ENCODE results near the gene TBX18.

The TBX18 gene

DNA sequence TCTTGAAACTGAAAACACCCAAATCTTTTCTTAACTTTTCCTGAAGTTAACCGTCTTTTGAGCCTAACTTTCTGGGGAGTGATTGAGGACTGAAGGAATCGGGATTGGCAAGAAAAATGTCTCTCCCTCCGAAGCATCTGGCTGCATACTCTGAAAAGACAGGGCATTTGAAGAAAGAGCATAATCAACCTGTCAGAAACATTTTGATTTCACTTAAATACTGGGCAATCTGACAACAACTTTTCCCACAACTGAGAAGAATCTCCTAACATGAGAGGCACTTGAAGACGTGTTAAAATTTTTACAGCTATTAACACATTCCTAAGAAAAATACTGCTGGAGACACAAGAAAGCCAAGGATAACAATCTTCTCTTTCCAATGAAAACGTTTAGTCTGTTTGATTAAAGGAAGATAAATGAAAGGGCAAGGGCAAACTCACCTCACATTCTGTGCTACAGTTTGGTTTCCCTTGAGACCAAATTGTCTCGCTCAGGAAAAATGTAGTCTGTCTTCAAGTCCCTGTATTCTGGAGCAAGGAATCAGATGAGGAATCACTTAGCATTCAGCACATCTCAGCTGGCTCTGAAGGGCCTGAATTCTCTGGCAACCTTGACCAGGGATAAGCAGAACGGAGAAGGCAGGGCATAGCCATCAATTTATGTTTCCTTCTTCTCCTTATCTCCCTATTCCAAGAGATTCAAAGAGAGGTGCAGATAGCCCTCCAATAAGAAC lies 76.1 kb downstream of the TBX18 start:
- H3K4me1 Mint-ChIP-seq (ENCODE audit: low read depth): no peaks in the 10 kb centered on the region
- H3K4me3 Mint-ChIP-seq: no peak overlapping the region
- H3K27me3 Mint-ChIP-seq (ENCODE audit: low read depth): no peaks in the 10 kb centered on the region
- H3K27ac Mint-ChIP-seq: no peak overlapping the region
- H3K9me3 Mint-ChIP-seq: peaks cover 3% of the 10 kb centered on the region
- no peaks in the 10 kb centered on the region for H3K36me3 Mint-ChIP-seq (ENCODE audit: low read depth)

DNA sequence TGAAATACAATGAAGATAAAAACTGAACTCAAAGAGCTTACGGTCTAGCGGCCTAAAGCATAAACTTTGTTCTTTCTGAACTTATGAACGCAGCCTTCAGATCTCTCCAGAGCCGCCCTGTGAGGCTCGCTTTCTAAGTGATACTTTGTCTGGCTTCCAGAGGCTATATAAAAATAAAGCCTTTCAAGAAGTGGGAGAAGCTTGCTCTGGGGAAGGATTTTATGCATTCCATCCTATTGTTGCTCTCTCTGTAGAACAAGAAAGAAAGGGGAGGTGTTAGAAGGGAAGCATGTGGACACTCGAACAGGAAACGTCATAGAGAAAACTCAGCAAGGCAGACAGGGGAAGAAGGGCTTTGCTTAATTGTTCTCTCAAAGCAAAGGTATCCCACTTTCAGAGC lies 77.0 kb downstream of the TBX18 start:
- H3K4me1 Mint-ChIP-seq (ENCODE audit: low read depth): no peaks in the 10 kb centered on the region
- H3K36me3 Mint-ChIP-seq (ENCODE audit: low read depth): no peaks in the 10 kb centered on the region
- H3K9me3 Mint-ChIP-seq: peaks cover 3% of the 10 kb centered on the region
- no peak overlapping the region for H3K4me3 Mint-ChIP-seq
- no peaks in the 10 kb centered on the region for H3K27me3 Mint-ChIP-seq (ENCODE audit: low read depth)
- no peak overlapping the region for H3K27ac Mint-ChIP-seq

DNA sequence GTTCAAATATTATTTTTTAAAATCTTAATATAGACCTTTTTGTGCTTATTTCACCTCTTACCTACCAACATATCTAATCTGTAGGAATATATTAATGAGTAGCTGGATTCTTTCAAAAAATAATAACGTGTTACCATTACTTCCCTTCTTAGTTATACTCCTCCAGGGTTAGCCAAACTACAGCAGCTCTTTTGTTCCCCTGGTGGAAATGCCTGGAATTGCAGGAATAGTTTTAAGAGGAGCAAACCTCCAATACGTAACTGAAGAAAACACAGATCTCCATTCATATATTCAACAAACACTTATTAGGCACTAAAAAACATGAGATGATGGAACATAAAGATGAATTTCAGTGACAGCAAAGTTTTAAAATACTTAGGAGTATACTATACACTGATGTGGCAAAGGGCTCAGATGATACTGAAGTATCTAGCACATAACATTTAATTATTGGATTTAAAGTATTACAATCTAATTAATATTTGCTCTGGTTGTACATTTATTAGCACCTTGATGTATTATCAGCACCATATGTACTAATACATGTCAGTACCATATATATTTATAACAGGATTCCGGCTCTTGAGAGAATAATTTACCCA lies 78.3 kb downstream of the TBX18 start:
- peaks cover 3% of the 10 kb centered on the region for H3K9me3 Mint-ChIP-seq
- no peaks in the 10 kb centered on the region for H3K36me3 Mint-ChIP-seq (ENCODE audit: low read depth)
- no peaks in the 10 kb centered on the region for H3K4me1 Mint-ChIP-seq (ENCODE audit: low read depth)
- H3K27me3 Mint-ChIP-seq (ENCODE audit: low read depth): no peaks in the 10 kb centered on the region
- H3K27ac Mint-ChIP-seq: no peak overlapping the region
- no peak overlapping the region for H3K4me3 Mint-ChIP-seq

DNA sequence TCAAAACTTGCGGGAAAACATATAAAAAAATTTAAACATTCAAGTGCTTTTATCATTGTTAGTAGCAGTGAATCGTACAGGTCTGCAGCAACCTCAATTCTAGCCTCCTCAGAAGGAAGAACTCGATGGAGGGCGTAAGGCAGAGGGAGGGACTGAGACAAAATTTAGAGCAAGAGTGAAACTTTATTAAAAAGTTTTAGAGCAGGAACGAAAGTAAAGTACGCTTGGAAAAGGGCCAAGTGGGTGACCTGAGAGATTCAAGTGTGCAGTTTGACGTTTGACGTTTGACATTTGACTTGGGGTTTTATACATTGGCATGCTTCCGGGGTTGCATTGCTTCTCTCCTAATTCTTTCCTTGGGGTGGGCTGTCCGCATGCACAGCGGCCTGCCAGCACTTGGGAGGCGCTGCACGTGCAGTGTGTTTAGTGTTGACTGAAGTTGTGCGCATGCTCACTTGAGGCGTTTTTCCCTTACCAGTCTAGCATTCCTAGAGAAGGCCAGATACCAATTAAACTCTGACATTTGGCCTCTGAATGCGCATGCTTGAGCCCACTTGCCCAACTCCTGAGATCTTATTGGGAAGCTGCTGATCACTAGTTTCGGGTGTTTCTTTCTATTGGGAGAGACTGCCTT lies 82.6 kb downstream of the TBX18 start:
- Mint-ChIP-seq H3K36me3 (ENCODE audit: low read depth) (no peaks in the 10 kb centered on the region), H3K4me3 (no peak overlapping the region), H3K27ac (no peak overlapping the region), H3K4me1 (ENCODE audit: low read depth) (no peaks in the 10 kb centered on the region), H3K9me3 (peaks cover 3% of the 10 kb centered on the region), H3K27me3 (ENCODE audit: low read depth) (no peaks in the 10 kb centered on the region)

DNA sequence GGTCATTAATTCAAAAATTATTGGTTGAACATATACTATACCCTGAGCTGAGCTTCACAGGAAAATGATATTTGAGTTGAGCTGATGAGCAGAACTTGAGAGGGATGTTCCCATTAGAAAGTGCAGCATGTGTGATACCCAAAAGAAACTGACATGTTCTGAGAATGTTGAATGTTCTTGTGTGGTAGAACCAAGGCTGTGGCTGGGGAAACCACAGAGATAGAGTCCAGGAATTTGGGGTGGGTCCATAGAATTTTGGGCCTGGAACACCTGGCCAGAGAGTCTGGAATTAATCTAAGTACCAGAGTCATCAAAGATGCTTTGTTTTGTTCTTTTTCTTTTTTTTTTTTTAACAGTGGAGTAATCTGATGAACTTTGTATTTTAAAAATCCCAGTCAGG lies 88.7 kb downstream of the TBX18 start:
- Mint-ChIP-seq H3K4me1 (ENCODE audit: low read depth) (no peaks in the 10 kb centered on the region), H3K27ac (no peak overlapping the region), H3K36me3 (ENCODE audit: low read depth) (no peaks in the 10 kb centered on the region), H3K27me3 (ENCODE audit: low read depth) (no peaks in the 10 kb centered on the region), H3K4me3 (no peak overlapping the region), H3K9me3 (no peaks in the 10 kb centered on the region)

DNA sequence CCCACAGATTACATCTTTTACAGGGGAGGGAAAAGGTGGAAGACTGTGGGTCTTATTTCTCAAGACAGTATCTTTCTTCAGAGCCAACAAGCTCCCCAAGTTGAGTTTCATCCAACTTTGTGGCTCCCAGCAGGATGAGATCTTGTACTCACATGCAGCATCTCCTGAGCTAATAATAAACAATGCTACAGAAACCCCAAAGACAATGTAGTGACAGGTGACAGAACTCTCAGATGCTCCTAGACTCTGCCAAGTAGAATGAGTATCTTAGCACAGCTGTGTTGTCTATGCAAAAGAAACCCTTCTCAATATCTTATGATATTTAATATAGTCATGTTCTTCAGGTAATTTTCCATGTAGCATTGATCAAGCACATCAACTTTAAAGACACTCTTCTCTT lies 90.0 kb downstream of the TBX18 start:
- no peak overlapping the region for H3K4me3 Mint-ChIP-seq
- H3K27ac Mint-ChIP-seq: no peak overlapping the region
- H3K27me3 Mint-ChIP-seq (ENCODE audit: low read depth): no peaks in the 10 kb centered on the region
- no peaks in the 10 kb centered on the region for H3K36me3 Mint-ChIP-seq (ENCODE audit: low read depth)
- no peaks in the 10 kb centered on the region for H3K9me3 Mint-ChIP-seq
- H3K4me1 Mint-ChIP-seq (ENCODE audit: low read depth): no peaks in the 10 kb centered on the region

DNA sequence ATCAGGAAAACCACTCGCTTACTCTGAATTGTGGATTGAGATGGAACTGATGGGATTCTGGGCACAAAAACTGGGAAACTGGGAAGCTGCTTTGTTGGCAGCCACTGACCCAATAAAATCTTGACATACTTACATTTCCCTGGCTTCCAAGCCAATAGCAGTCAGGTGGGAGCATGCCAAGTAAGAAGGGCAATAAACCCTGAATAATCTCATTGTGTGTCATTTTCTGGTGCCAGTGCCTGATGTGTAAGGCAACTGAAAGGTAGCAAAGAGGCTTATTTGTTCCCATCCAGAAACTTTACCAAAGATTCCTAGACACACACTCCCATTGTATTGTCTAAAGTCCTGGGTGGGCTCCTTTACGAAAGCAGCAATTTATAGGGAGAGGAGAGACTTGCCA lies 93.2 kb downstream of the TBX18 start:
- Mint-ChIP-seq H3K4me1 (ENCODE audit: low read depth) (no peaks in the 10 kb centered on the region), H3K27me3 (ENCODE audit: low read depth) (no peaks in the 10 kb centered on the region), H3K9me3 (no peaks in the 10 kb centered on the region), H3K27ac (no peak overlapping the region), H3K36me3 (ENCODE audit: low read depth) (no peaks in the 10 kb centered on the region), H3K4me3 (no peak overlapping the region)

DNA sequence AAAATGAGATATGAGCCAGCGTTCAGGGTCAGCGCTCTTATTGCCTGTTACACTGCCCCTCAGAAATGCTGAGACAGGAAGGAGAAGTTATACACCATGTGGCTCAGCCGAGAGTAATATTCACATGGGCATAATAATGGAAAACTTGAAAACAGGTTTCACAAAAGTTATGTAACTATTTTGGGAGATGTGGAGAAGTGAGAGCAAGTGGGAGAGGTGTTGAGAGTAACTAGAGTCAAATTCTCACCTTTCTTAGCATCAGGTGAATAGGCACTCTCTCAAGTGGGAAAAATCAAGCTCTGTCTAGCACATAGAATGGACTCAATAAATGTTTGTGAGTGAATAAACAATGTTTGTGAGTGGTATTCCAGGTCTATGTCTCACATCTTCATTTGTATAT lies 94.5 kb downstream of the TBX18 start:
- Mint-ChIP-seq H3K27me3 (ENCODE audit: low read depth) (no peaks in the 10 kb centered on the region), H3K4me3 (no peak overlapping the region), H3K9me3 (no peaks in the 10 kb centered on the region), H3K27ac (no peak overlapping the region), H3K4me1 (ENCODE audit: low read depth) (no peaks in the 10 kb centered on the region), H3K36me3 (ENCODE audit: low read depth) (no peaks in the 10 kb centered on the region)

DNA sequence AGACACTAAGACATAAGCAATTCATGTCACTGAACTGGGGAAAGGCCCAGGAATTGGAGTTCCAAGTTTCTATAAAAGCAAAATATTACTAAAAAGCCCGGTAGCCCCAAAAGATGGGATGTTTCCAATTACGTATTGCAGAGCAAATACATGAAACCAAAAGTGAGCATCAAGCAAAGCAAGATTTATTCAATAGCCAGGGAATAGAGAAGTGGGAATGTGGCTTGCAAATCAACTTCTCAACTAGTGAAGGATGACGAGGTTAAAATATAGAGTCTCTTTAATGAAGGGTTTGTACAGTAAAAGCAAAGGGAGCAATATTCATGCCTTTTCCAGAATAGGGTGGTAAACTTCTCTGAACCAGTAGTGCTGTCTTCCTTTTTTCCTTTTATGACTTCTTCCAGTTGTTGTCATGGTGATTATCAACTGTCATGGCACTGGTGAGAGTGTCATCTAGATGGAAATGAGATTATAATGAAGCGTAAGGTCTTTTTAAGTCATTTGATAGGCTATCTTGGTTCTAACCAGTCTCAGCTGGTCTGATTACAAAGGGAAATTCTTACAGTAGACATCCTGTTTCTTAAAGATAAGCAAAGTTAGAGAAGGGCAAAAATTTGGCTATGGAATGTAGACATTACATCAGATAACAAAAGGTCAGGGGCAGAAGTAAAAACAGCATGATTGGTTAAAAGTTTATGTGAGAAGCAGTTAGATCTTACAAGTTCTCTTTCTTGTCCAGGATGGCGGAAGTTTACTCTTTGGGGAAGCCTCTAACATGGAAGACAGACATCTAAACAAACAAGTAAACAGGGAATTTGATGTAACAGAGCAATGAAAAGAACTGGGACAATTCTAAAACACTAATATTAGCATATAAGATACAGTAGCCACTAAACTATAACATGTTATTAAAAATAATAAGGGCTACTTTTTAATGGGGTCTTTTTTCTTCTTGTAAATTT lies 96.9 kb downstream of the TBX18 start:
- H3K9me3 Mint-ChIP-seq: no peaks in the 10 kb centered on the region
- no peaks in the 10 kb centered on the region for H3K4me1 Mint-ChIP-seq (ENCODE audit: low read depth)
- no peak overlapping the region for H3K27ac Mint-ChIP-seq
- no peaks in the 10 kb centered on the region for H3K27me3 Mint-ChIP-seq (ENCODE audit: low read depth)
- H3K36me3 Mint-ChIP-seq (ENCODE audit: low read depth): no peaks in the 10 kb centered on the region
- H3K4me3 Mint-ChIP-seq: no peak overlapping the region

DNA sequence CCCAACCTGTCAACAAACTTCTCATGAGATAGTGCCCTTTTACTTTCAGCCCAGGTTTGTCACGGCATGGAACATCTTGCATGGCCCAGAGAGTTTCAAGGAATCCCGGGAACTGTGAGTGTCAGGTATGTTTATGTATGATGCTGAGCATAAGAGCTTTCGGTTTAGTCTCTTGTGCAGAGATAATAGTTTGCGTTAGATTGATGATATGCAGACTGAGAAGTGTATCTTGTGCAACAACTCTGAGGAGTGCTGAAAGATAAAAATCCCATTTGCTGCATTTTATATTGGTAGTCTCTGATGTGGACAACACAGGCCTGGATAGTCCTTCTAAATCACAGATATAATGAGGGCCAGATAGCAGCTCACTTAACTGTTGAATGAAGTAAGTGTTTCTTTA lies 99.0 kb downstream of the TBX18 start:
- no peaks in the 10 kb centered on the region for H3K27me3 Mint-ChIP-seq (ENCODE audit: low read depth)
- no peaks in the 10 kb centered on the region for H3K4me1 Mint-ChIP-seq (ENCODE audit: low read depth)
- H3K36me3 Mint-ChIP-seq (ENCODE audit: low read depth): no peaks in the 10 kb centered on the region
- no peaks in the 10 kb centered on the region for H3K9me3 Mint-ChIP-seq
- no peak overlapping the region for H3K4me3 Mint-ChIP-seq
- H3K27ac Mint-ChIP-seq: no peak overlapping the region

DNA sequence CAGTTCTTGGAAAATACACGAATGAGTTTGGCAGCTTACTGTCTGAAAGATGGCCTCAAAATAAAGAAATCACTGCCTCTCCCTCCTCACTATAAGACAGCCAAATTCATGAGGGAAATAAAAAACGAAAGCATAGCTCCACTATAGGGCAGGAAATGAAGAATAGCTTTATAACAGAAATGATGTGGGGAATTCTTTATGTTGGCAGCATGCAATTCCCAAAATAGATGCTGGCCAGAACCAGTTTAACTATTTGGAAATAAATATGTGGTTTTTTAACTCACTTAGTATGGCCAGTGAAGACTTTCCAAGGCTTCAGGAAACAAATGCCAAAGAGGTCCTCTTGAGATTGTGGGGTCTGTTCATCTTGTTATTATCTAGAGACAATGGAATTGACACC lies 100.5 kb downstream of the TBX18 start:
- Mint-ChIP-seq H3K36me3 (ENCODE audit: low read depth) (no peaks in the 10 kb centered on the region), H3K27me3 (ENCODE audit: low read depth) (no peaks in the 10 kb centered on the region), H3K9me3 (no peaks in the 10 kb centered on the region), H3K4me1 (ENCODE audit: low read depth) (no peaks in the 10 kb centered on the region), H3K27ac (no peak overlapping the region), H3K4me3 (no peak overlapping the region)

DNA sequence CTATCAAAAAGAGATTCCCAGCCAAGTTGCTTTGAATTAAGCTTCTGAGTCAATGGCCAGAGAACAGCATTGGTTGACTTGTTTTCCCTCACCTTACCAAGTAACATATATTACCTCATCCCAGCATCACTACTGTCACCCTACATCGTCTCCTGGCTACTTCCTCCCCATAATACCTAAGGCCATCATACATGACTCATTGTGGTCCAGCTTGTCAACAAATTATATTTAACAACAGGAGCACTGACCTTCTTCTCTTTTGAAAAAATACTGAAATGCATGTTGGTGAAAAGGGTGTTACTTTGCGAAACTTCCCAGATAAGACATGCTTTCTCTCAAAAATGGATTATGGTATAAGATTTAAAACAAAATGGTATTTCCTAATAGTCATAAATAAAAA lies 106.9 kb downstream of the TBX18 start:
- Mint-ChIP-seq H3K9me3 (no peaks in the 10 kb centered on the region), H3K27me3 (ENCODE audit: low read depth) (no peaks in the 10 kb centered on the region), H3K27ac (no peak overlapping the region), H3K4me1 (ENCODE audit: low read depth) (no peaks in the 10 kb centered on the region), H3K4me3 (no peak overlapping the region), H3K36me3 (ENCODE audit: low read depth) (no peaks in the 10 kb centered on the region)

DNA sequence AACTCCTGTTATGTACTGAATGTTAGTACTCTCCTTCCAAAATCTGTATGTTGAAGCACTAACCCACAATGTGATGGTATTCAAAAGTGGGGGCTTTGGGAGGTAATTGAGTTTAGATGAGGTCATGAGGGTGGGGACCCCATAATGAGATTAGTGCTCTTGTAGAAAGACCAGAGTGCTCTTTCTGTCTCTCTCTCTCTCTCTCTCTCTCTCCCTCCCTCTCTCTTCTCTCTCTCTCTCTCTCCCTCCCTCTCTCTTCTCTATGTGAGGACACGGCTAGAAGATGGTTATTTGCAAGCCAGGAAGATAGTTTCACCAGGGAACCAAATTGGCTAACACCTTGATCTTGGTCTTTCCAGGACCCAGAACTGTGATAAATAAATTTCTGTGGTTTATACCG lies 107.4 kb downstream of the TBX18 start:
- Mint-ChIP-seq H3K27me3 (ENCODE audit: low read depth) (no peaks in the 10 kb centered on the region), H3K36me3 (ENCODE audit: low read depth) (no peaks in the 10 kb centered on the region), H3K4me1 (ENCODE audit: low read depth) (no peaks in the 10 kb centered on the region), H3K4me3 (no peak overlapping the region), H3K27ac (no peak overlapping the region), H3K9me3 (no peaks in the 10 kb centered on the region)

DNA sequence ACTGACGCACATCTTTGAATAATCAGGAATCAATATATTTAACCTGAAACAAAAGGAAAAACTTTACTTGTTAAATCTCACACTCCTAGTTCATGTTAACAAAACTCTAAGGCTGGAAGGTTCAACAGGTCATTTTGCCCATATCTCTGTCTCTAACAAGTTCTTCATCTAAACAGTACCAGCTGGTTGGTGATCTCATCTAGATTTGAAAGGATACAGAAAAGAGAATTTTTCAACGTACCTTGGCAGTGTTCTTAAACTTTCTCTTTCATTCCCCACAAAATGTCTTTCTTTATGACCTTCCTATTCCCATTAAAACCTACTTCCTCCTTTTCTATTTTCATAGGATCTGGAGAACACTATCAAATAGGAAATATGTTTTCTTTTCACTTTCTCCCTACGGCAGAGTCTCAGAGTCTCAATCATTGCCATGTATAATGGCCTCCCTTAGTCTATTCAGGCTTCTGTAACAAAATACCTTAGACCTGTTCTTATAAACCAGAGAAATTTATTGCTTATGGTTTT lies 111.3 kb downstream of the TBX18 start:
- no peaks in the 10 kb centered on the region for H3K4me1 Mint-ChIP-seq (ENCODE audit: low read depth)
- H3K9me3 Mint-ChIP-seq: no peaks in the 10 kb centered on the region
- no peak overlapping the region for H3K4me3 Mint-ChIP-seq
- H3K36me3 Mint-ChIP-seq (ENCODE audit: low read depth): no peaks in the 10 kb centered on the region
- H3K27ac Mint-ChIP-seq: no peak overlapping the region
- no peaks in the 10 kb centered on the region for H3K27me3 Mint-ChIP-seq (ENCODE audit: low read depth)
